Activated CD8-positive, alpha-beta memory T cell treated with anti-CD3 and anti-CD28 coated beads, Interleukin-2, amount 50 U/mL, for 48 hours (primary cell): ENCODE data around the gene FAM241A.
"Not testable (repeated sequence)": the region's sequence is repeated elsewhere in the genome, so short reads cannot be mapped to it uniquely, and the experiment has no call there.

Experiments used
- DNase-seq: peaks from one replicate; pipeline ENCODE4 v3.0.0-alpha.2; 2020

FAM241A gene

GRCh38 chr4:112145326-112145789 lies at the start of gene FAM241A:
Gene FAM241A, plus strand, starts transcription at chr4:112145454. Its CDS starts 127 bp downstream, at chr4:112145581.
- DNase-seq, result peak; percentile 96

DNA sequence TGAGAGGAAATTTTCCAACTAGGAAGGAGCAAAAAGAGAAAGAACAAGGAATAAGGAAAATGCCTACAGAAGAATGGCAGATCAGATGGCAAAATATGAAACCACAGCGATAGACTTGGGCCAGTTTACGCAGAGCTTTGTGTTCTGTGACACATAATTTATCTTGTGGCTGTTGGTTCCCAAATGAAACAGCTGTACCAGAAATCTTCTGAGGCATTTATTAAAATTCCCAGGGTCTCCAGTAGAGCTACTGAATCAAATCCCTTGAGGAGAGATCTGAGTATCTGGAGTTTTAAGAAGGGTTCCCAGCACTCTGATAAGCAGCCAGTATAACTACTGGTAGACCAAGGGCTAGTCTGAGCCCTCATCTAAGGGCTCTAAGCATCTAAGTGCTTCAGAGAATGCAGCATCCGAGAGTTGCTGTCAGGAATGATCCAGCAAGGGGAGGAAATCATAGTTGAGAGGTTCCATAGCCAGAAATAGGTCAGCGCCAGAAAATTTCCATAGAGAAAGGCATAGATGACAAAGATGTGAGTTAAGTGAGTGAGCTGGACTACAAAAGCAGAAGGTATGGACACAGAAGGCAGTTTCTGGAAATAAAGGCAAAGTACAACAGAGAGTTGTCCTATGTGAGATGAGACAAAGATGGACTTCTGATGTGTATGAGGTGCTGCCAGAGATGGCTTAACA lies 46.3 kb upstream of the FAM241A start:
- DNase-seq, result no peak

GRCh38 chr4:112099701-112100297 lies 45.5 kb upstream of the FAM241A start:
- DNase-seq, result no peak

DNA sequence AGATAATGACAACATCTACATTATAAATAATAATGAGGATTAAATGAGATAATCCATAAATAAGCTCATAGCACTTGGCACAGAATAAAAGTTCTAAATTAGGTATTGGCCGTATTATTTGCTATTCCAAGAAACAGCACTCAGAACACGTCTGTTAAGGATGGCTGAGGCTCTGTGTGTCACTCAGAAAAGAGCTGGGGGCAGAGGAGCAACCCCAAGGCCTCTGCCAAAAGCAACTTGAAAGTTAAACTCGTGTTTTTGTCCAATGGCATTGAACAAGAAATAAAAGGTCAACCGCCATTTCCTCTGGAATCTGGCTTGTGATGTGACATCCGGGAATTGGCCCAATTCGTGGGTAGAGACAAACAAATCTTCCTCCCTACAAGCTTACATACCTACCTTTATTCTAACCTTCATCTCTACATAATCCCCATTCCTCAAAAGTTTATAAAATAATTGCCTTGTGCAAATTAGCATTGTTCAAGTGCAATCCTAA lies 42.3 kb upstream of the FAM241A start:
- DNase-seq, result no peak

DNA sequence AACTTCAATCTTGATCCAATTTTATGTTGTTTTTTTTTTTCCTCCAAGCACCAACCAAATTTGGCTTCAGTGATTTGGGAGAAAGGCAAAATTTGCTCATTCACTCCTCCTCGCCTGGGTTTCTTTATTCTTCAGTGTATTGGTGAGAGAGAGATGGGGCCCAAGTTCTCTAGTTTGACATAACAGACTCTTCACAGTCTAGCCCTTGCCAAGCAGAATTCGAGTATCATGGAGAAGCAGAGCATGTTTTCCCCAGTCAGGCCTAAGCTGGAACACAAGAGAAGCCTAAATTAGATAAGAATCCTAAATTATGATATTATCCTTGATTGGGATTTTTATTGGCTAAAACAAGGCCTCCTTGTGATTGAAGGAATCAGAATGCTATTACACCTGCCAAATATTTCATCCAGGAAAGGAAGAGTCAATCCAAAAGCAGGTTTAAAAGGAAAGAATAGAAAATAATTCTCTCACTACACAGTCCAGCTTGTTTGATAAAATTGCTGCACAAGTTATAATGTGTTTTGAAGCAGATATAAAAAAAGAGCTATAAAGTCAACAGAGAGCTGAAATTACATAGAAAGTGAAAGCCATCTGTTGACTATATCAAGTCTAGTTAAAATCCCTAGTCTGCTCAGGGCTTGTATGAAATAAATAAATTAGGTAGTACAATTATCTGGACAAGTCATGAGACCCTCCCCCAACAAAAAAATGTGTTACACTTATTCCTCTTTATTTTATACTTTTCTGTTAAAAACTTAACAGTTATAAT lies 39.9 kb upstream of the FAM241A start:
- no peak for DNase-seq

DNA sequence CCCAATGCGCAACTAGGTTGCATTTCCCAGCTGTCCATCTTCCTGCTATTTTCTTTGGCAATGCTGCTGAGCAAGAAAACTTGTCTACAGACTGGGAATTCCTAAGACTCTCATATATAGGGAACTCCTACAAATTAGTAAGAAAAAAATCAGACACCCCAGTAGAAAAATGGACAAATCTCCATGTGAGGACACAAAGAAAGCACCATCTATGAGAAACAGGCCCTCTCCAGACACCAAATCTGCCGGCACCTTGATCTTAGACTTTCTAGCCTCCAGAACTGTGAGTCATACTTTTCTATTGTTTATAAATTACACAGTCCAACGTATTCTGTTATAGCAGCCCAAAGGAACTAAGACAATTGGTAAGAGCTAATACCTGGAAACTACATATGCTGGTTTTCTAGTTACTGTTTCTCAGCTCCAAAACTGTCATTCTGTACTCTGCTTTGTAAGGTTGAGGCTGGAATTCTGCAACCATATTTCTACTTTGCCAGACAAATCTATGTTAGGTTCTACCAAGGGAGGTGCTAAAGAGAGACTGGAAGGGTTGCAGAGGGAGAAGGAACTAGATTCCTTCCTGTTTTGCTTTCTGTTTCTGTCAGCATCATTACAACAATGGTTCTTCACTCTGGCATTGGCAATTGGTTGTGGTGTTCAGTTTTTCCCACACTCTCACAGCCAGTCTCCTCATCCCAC lies 35.7 kb upstream of the FAM241A start:
- DNase-seq, result no peak

DNA sequence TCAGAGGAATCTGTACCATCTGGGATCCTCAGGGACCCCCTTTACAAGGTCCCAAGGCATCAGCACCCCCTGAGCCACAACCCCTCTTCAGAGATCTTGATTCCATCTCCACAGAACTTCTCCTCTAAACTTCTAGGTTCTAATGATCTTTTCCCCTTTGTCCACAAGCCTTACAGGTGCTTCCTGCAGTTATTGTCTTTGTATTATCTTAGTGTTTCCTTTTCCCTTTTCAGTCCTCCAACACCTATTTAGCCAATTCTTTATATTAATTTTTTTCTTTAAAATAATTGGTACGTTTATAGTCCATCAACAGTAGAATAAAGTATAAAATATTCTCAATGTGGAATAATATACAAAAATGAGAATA lies 35.2 kb upstream of the FAM241A start:
- DNase-seq, result no peak

DNA sequence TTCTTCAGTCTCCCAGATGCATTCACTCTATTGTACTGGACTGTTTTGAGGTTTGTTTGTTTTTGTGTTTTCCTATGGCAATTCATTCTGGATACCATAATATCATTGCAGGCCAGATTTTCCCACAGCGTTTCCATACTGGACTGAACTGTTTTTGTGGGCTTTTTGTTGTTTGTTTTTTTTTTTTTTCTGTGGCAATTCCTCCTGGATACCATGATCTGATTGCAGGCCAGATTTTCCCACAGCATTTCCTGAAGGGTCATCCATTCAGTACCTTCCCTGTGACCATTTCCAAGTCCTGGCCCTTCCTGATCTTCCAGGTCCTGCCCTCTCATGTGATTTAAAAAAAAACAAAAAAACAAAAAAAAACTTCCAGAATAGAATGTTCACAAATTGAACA lies 33.9 kb upstream of the FAM241A start:
- no peak for DNase-seq

DNA sequence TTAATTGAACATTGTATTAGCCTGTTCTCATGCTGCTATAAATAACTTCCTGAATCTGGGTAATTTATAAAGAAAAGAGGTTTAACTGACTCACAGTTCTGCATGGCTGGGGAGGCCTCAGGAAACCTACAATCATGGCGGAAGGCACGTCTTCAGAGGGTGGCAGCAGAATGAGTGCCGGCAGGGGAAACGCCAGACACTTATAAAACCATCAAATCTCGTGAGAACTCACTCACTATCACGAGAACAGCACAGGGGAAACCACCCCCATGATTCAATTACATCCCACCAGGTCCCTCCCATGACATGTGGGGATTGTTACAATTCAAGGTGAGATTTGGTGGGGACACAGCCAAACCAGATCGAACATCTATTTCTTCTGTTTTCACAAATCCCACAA lies 33.2 kb upstream of the FAM241A start:
- not testable (repeated sequence) for DNase-seq

- DNase-seq, result no peak
Measured at GRCh38 chr4:112112590-112113170, 32.6 kb upstream of the FAM241A start.

GRCh38 chr4:112113864-112114263 lies 31.4 kb upstream of the FAM241A start:
- no peak for DNase-seq

DNA sequence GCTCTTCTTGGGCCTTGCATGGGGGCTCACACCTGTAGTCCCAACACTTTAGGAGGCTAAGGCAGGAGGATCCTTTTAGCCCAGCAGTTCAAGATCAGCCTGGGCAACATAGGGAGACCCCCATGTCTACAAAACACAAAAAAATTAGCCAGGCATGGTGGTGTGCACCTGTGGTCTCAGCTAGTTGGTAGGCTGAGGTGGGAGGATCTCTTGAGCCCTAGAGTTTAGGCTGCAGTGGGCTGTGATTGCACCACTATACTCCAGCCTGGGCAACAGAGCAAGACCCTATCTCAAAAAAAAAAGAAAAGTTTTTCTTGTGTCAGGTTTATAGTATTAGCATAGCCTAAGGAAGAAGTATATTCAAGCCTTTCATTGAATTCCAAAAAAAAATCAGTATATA lies 30.8 kb upstream of the FAM241A start:
- no peak for DNase-seq

DNA sequence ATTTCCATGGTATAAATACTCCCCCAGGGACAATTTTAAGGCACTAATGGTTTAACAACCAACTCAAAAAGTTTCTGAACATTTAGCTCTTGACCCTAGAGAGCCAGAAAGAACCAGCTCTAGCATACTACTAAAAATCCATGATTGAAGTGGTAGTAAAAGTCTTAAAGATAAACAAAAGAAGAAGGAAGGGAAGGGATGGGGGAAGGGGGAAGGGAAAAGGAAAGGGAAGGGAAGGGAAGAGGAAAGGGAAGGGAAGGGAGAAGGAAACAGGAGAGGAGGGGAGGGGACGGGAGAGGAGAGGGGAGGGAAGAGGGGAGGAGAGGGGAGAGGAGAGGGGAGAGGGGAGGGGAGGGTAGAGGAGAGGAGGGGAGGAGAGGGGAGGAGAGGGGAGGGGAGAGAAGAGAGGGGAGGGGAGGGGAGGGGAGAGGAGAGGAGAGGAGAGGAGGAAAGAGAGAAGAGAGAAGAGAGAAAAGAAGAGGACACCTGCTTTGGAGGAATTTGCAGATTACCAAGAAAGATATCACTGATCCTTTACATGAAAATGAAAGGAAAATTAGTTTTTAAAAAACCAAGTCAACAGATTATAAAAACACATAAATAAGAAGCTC lies 26.4 kb upstream of the FAM241A start:
- no peak for DNase-seq

DNA sequence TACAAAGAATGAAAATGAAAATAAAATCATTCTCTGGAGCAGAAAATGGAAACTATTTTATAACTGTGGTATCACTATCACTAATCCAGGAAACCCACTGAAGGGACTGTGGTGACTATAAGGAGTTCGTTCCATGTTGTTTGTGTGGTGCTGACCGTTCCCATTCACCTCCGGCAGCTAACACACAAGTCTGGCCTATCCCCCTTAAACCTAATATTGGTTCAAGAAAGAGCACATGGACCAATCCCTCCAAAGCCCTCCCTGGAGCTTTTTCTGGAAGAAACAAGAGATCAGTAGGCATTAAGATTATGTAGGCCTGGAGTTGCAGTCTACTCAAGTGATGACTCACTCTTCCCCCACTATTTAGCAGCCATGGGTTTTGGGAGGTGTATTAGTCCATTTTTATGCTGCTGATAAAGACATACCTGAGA lies 25.9 kb upstream of the FAM241A start:
- DNase-seq, result peak; percentile 58

- no peak for DNase-seq
Measured at GRCh38 chr4:112120021-112120420, 25.2 kb upstream of the FAM241A start.

DNA sequence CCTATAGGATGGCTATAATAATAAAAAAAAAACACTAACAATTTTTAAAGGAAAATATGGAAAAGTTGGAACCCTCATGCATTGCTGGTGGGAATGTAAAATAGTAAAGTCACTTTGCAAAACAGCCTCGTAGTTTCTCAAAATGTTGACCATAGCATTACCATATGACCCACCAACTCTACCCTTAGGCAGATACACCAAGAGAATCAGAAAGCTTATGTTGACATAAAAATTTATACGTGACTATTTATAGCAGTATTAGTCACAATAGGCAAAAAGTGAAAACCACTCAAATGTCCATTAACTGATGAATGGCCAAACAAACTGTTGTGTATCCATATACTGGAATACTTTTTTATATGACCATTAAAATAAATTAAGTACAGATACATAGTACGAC lies 19.8 kb upstream of the FAM241A start:
- no peak for DNase-seq

DNA sequence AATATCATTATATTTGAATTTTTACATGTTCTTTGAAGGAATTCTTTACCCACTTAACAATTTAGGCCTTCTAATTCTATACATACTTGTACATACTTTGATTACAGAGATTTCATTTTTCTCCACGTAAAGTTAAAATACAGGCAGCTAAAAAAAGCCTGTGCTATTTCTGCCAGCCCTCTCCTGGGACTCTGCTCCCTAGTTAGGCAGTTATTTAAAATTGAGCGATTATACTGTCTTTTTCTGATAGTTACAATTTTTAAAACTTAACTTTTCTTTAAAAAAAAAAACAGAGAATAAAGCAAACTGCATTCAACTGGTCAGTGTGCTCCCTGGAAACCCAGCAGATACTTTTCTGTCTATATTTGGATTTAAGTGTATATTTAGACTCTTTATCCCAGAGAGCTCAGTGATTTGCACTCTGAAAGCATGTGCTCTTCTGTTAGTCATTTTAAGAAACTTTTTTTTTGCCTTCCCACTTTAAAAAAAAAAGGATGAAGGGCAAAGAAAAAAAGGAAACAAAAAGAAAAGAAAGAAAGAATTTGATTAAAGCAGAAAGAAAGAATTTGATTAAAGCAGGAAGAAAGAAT lies 18.1 kb upstream of the FAM241A start:
- DNase-seq, result no peak

DNA sequence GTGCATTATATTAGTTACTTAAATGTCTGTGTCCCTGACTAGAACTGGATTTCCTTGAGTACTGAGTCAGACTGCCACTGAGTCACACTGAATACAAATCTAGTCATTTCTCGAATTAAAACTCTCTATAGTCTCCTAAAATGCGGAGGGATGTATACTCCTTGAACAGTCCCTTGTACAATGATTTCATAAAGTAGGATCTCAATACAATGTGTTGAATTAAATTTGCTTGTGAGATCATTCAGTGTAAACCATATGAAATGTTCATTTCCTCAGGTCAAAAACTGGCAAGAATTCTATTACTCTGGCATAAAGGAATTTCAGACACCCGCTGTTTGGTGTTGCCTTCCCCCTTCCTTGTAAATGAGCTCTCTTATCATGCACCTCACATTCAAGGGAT lies 17.5 kb upstream of the FAM241A start:
- no peak for DNase-seq

GRCh38 chr4:112128452-112128851 lies 16.8 kb upstream of the FAM241A start:
- no peak for DNase-seq

DNA sequence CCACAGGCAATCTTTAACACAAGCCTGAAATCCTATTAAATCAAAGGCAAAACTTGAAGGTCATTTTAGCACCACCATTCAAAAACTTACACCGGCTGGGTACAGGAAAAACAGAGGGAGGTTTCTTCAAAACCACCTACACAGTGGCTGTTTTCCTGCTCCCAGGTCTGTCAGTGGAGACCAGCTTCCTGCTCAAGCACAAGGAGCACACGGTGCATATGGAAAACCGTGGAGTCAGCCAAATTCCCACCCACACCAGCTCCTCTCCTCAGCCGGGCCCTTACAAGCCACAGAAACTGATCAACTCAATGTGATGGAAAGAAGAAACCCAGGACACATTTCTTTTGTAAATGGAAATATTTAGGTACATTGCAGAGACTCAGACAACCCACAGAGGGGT lies 14.3 kb upstream of the FAM241A start:
- DNase-seq, result no peak

DNA sequence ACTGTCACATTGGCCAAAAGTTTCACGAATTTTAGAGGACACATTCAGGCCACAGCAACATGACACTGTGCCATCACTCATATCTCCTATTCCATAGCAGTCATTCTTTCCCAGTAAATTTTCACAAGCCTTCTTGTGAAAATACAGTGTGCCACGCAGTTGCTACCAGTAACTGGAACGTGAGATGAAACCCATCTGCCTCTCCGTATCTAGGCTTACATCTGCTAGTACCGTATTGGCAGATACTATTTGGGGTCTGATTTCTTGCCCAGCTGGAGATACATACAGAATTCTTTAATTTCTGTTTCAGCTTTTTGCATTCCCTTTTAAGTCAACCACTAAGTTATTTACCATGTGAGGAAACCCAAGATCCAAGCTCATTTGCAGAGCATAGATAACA lies 8.7 kb upstream of the FAM241A start:
- no peak for DNase-seq

- DNase-seq, result no peak
Measured at GRCh38 chr4:112138538-112138937, 6.7 kb upstream of the FAM241A start.
